ENCODE measurements around the gene DCAF8L2.

- no peak for TF ChIP-seq CTCF (IDR thresholded peaks at IDR 0.05)
- no peak for TF ChIP-seq EP300 (IDR thresholded peaks at IDR 0.05)
- no peak for TF ChIP-seq POLR2A (IDR thresholded peaks at IDR 0.05)
- no peak for TF ChIP-seq POLR2AphosphoS5 (IDR thresholded peaks at IDR 0.05)
Observed at GRCh38 chrX:27797575-27797974, 207.4 kb downstream of the DCAF8L2 start.
